Measurements from ENCODE around the gene TNNT2. TPM values are rescaled to one million over a fixed set of nuclear protein-coding genes. Genes with fewer than 3 reads are reported as not detected.

Gene TNNT2
- total and polyA plus RNA-seq, 2 of the 8 experiments (the other 6 are each of a cell fraction or from before 2014, with no cell fraction given): 3.1 to 21.0 TPM

DNA sequence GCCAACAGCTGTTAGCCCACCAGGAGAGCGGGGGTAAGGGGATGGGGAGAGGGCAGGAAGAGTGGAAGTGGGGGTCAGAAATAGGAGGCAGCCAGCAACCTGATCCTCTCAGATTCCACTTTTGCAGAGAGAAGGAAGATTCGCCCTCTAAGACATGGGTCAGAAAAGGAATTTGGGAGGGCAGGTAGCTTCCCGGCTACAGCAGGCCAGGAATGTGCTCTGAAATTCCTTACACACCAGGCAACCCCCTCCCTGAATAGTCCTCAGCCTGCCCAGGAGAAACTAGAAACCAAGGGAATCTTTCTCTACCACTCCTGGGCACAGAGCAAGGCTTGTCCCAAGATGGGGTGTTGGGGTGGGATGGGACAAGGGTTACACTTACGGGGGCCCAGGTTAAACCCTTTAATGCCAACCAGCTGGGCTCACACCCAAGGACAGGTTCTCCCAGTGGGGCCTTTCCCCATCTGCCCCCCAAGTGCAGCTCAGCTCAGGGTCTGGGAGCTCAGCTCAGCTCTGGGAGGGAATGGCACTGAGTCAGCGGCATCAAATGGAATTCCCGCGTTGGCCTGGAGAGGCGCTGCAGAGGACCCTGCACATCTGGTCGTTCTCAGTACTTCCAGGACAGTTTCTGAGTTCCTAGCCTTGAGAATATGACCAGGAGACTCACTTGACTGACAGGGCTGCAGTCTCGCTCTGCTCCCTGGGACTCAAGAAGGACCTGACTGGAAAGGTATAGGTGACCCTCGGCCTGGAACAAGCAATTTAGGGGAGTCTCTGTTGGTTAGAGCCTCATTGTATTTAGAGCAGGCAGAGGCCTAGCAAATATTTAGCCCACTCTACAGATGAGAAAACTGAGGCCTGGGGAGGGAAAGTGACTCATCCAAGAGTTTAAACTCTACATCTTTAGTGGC lies 761 bp downstream of the TNNT2 start (continued):
- TF ChIP-seq RNF2 (IDR thresholded peaks at IDR 0.05; ENCODE audit: borderline replicate concordance, low read depth, low read length, missing control alignments, poor library complexity, severe bottlenecking) (no peak), GTF2F1 (IDR thresholded peaks at IDR 0.05; ENCODE audit: borderline replicate concordance, low read depth, low read length) (no peak), NANOG (IDR thresholded peaks at IDR 0.05; ENCODE audit: insufficient read depth, low read depth, low read length, poor library complexity, severe bottlenecking) (no peak), CHD1 (IDR thresholded peaks at IDR 0.05; ENCODE audit: low read depth, low read length) (no peak), RXRA (IDR thresholded peaks at IDR 0.05; ENCODE audit: insufficient read depth, low read depth, low read length) (no peak), SRF (IDR thresholded peaks at IDR 0.05; ENCODE audit: low read depth, low read length) (no peak), EP300 (IDR thresholded peaks at IDR 0.05; ENCODE audit: borderline replicate concordance in 1 of 2, low read depth in 2 of 2, low read length in 2 of 2) (peak in 1 of 2 experiments; percentile 76; a peak in 1 of 3 replicates)

All from H1 (cell line).